ENCODE results near the gene SLK. TPM values are rescaled to one million over a fixed set of nuclear protein-coding genes. Genes with fewer than 3 reads are reported as not detected.

The SLK gene
- total and polyA plus RNA-seq, 2 of the 4 experiments (the other 2 are of a cell fraction) = 8.1 to 21.5 TPM

GRCh38 chr10:103932971-103933370 lies 34.0 kb upstream of the SLK start:
- CTCF ChIA-PET = no interaction called here
- intact Hi-C loops (cut with micrococcal nuclease) = no loop called here

More at GRCh38 chr10:103932971-103933370, 34.0 kb upstream of the SLK start:
- Histone ChIP-seq H3K9ac (ENCODE audit: low read depth, low read length) (no peak overlapping the region), H2BK15ac (ENCODE audit: low read depth, low read length) (no peak overlapping the region), H3K23ac (ENCODE audit: low read depth, low read length) (no peak overlapping the region), H2BK120ac (ENCODE audit: low read depth, low read length) (no peak overlapping the region), H3K18ac (ENCODE audit: low read depth, low read length) (no peak overlapping the region), H2BK20ac (ENCODE audit: low read depth, low read length) (no peak overlapping the region), H4K8ac (ENCODE audit: low read depth in 2 of 2, low read length in 2 of 2) (no peak overlapping the region), H3K4ac (ENCODE audit: low read depth, low read length) (no peak overlapping the region), H3K14ac (replicated peaks; ENCODE audit: low read depth, low read length) (no peak overlapping the region), H4K91ac (ENCODE audit: insufficient read depth, low read depth, low read length) (no peak overlapping the region), H3K27me3 (ENCODE audit: control insufficient read depth, insufficient read depth, low read length) (peaks cover 10% of the 10 kb centered on the region), H2AK9ac (replicated peaks; ENCODE audit: low read depth, low read length, poor library complexity) (no peak overlapping the region), H3K27ac (ENCODE audit: insufficient read depth, low read length) (no peak overlapping the region), H3K9me3 (ENCODE audit: control insufficient read depth, insufficient read depth, low read length) (no peaks in the 10 kb centered on the region), H3K4me2 (ENCODE audit: low read depth, low read length) (no peak overlapping the region), H2AK5ac (ENCODE audit: low read depth, low read length) (no peak overlapping the region), H2BK5ac (ENCODE audit: low read depth, low read length, poor library complexity, severe bottlenecking) (no peak overlapping the region), H3K9me1 (ENCODE audit: insufficient read depth, low read length) (no peaks in the 10 kb centered on the region), H4K20me1 (ENCODE audit: insufficient read depth, low read length) (no peaks in the 10 kb centered on the region), H2AFZ (replicated peaks; ENCODE audit: low read length, poor library complexity) (no peak overlapping the region), H3K4me1 (ENCODE audit: control insufficient read depth, insufficient read depth, low read length) (no peaks in the 10 kb centered on the region), H4K5ac (ENCODE audit: low read depth, low read length) (no peak overlapping the region), H3K79me1 (ENCODE audit: low read depth in 1 of 2, low read length in 2 of 2) (no peaks in the 10 kb centered on the region), H3K56ac (ENCODE audit: extremely low read depth, insufficient read depth, low read length) (no peak overlapping the region), H3K36me3 (ENCODE audit: control insufficient read depth, insufficient read depth, low read length) (no peaks in the 10 kb centered on the region), H3K4me3 (ENCODE audit: insufficient read depth, low read depth, low read length) (no peak overlapping the region)
- POLR2A ChIA-PET (ENCODE audit: unreplicated experiment) = interaction anchor here (0.8 kb wide), 1 partner anchor 24 kb away, joined by 3 read pairs; no protein-coding TSS in a partner anchor
- TF ChIP-seq RAD21 (IDR thresholded peaks at IDR 0.05; ENCODE audit: low read length) (no peak), BHLHE40 (IDR thresholded peaks at IDR 0.05; ENCODE audit: low read depth, low read length) (no peak), POLR2A (IDR thresholded peaks at IDR 0.05; ENCODE audit: low read depth, low read length) (no peak), CHD1 (IDR thresholded peaks at IDR 0.05; ENCODE audit: low read depth, low read length) (no peak), SMC3 (IDR thresholded peaks at IDR 0.05; ENCODE audit: low read depth, low read length) (no peak), ELK1 (IDR thresholded peaks at IDR 0.05; ENCODE audit: borderline replicate concordance, low read depth, low read length) (no peak), CEBPB (IDR thresholded peaks at IDR 0.05; ENCODE audit: low read depth, low read length) (no peak), RCOR1 (IDR thresholded peaks at IDR 0.05; ENCODE audit: insufficient replicate concordance, low read length) (no peak), MAFK (IDR thresholded peaks at IDR 0.05; ENCODE audit: low read depth, low read length) (no peak), MAZ (IDR thresholded peaks at IDR 0.05; ENCODE audit: borderline replicate concordance, low read depth, low read length) (no peak)
- ATAC-seq (ENCODE audit: low read depth) (peak; percentile 32; the same call in 1 of the 2 replicates), DNase-seq (no peak)
- no CpG with 5 or more reads among the region's 3 CpGs for WGBS, 2 experiments (ENCODE audit: extremely low coverage in 2 of 2, insufficient read length in 1 of 2)
- BruUV-seq (replicated peaks) = no TSS peak
- dilution Hi-C loops (cut with HindIII; ENCODE audit: low sequenced_read_pairs, unreplicated experiment) (no loop called here), in situ Hi-C loops (cut with MboI; ENCODE audit: low sequenced_read_pairs) (no loop called here)

Measured in IMR-90 (cell line).